HFFc6 (cell line): ENCODE data around the gene WTAP. TPM values are rescaled to one million over a fixed set of nuclear protein-coding genes. Genes with fewer than 3 reads are reported as not detected.

Experiments
- DNase-seq: peaks from one replicate; pipeline ENCODE4 v3.0.0-alpha.2; 2018
- H3K27ac Mint-ChIP-seq: 2 replicates; pipeline ENCODE4 v1.8.0; 2020; ENCODE audit warnings: mild to moderate bottlenecking, mixed read lengths
- H3K27me3 Mint-ChIP-seq: 2 replicates; pipeline ENCODE4 v1.8.0; 2021; ENCODE audit warnings: mild to moderate bottlenecking, moderate library complexity, mixed read lengths; ENCODE audit not compliant: insufficient read depth
- H3K36me3 Mint-ChIP-seq: 2 replicates; pipeline ENCODE4 v1.8.0; 2021; ENCODE audit warnings: low read depth, mixed read lengths
- H3K4me1 Mint-ChIP-seq: 2 replicates; pipeline ENCODE4 v1.8.0; 2020; ENCODE audit warnings: low read depth, mixed read lengths
- H3K4me3 Mint-ChIP-seq: 2 replicates; pipeline ENCODE4 v1.8.0; 2020; ENCODE audit warnings: mild to moderate bottlenecking, moderate library complexity, mixed read lengths
- H3K9me3 Mint-ChIP-seq: 2 replicates; pipeline ENCODE4 v1.8.0; 2020; ENCODE audit warnings: mild to moderate bottlenecking, mixed read lengths
- CTCF ChIP-seq: fragments of 200-600 bp; sonication (generic); IDR thresholded peaks from 2 replicates; pipeline ENCODE4 v1.5.0; 2021; ENCODE audit warnings: antibody characterized with exemption, mild to moderate bottlenecking
- total RNA-seq, 6 experiments: library from RNA; stranded (reverse); fragmentation: NEBNext Ultra II Directional; extraction: Animal tissue kit (Norgen Biotek cat#: 25700); gene quantifications; 2 replicates in 1 of 6; 3 replicates in 5 of 6; pipeline ENCODE4 v1.2.3, GENCODE V29; 2021

The WTAP gene
- total RNA-seq, 6 experiments from 2014 or later: 64.0 to 73.5 (median 68.7) TPM

- TF ChIP-seq CTCF: no peak
- Mint-ChIP-seq H3K9me3 (no peaks in the 10 kb centered on the region), H3K4me1 (no peaks in the 10 kb centered on the region), H3K27me3 (no peaks in the 10 kb centered on the region; the same call in 1 of the 2 replicates), H3K27ac (no peak within 1 kb of the TSS), H3K4me3 (no peak within 1 kb of the TSS), H3K36me3 (peaks cover 9% of the 10 kb centered on the region; the same call in 1 of the 2 replicates)
- no peak for DNase-seq
Observed at GRCh38 chr6:159800141-159800865, 73.0 kb downstream of the WTAP start, which contains the start of gene PNLDC1. PNLDC1 (plus strand) TSS chr6:159800276; CDS start chr6:159800308, 32 bp downstream.

GRCh38 chr6:159801935-159802334 lies 74.6 kb downstream of the WTAP start:
- DNase-seq: no peak
- H3K9me3 Mint-ChIP-seq: no peaks in the 10 kb centered on the region
- no peaks in the 10 kb centered on the region for H3K4me1 Mint-ChIP-seq
- no peaks in the 10 kb centered on the region; the same call in 1 of the 2 replicates for H3K27me3 Mint-ChIP-seq
- no peak overlapping the region for H3K27ac Mint-ChIP-seq
- no peak for TF ChIP-seq CTCF
- H3K4me3 Mint-ChIP-seq: no peak overlapping the region
- H3K36me3 Mint-ChIP-seq: peaks cover 9% of the 10 kb centered on the region; the same call in 1 of the 2 replicates

GRCh38 chr6:159804504-159804903 lies 77.2 kb downstream of the WTAP start:
- no peak for DNase-seq
- H3K36me3 Mint-ChIP-seq: no peaks in the 10 kb centered on the region; the same call in 1 of the 2 replicates
- H3K4me1 Mint-ChIP-seq: no peaks in the 10 kb centered on the region
- H3K4me3 Mint-ChIP-seq: no peak overlapping the region
- no peak overlapping the region for H3K27ac Mint-ChIP-seq
- no peaks in the 10 kb centered on the region for H3K9me3 Mint-ChIP-seq
- no peak for TF ChIP-seq CTCF
- H3K27me3 Mint-ChIP-seq: no peaks in the 10 kb centered on the region

- no peaks in the 10 kb centered on the region for H3K9me3 Mint-ChIP-seq
- DNase-seq: no peak
- no peaks in the 10 kb centered on the region for H3K4me1 Mint-ChIP-seq
- no peaks in the 10 kb centered on the region for H3K27me3 Mint-ChIP-seq
- no peaks in the 10 kb centered on the region for H3K36me3 Mint-ChIP-seq
- no peak for TF ChIP-seq CTCF
- H3K27ac Mint-ChIP-seq: no peak overlapping the region
- no peak overlapping the region for H3K4me3 Mint-ChIP-seq
Observed at GRCh38 chr6:159805440-159806020, 78.2 kb downstream of the WTAP start.

Other genes starting within 250 kb of the WTAP start
- gene SOD2, start 34.3 kb upstream of the WTAP start, total RNA-seq: 10 to 100 TPM; 73.2 to 87.6 (median 75.3) TPM
- gene ACAT2, start 34.5 kb downstream of the WTAP start, total RNA-seq: 10 to 100 TPM; 25.6 to 39.9 (median 38.7) TPM
- 100 to 1,000 TPM; 212 to 270 (median 225) TPM for gene TCP1, start 62.1 kb downstream of the WTAP start, total RNA-seq
- gene MRPL18, start 63.0 kb downstream of the WTAP start, total RNA-seq: 10 to 100 TPM; 74.1 to 93.6 (median 81.4) TPM
- not detected for gene PNLDC1, start 72.8 kb downstream of the WTAP start, total RNA-seq
- not detected for gene MAS1, start 163.5 kb downstream of the WTAP start, total RNA-seq
- 100 to 1,000 TPM in 2 of 6 experiments, 10 to 100 TPM in 4; 77.3 to 119 (median 88.1) TPM for gene IGF2R, start 241.6 kb downstream of the WTAP start, total RNA-seq